Gastrocnemius medialis (tissue), 4 donors: ENCODE results near the gene IQGAP2.

Source experiments
- POLR2A ChIP-seq, 2 donors: fragments of 450-650 bp; IDR thresholded peaks; one replicate each; pipeline ENCODE4 v1.6.1; 2017; ENCODE audit warnings: antibody characterized with exemption in 2 of 2, mild to moderate bottlenecking in 2 of 2, moderate library complexity in 2 of 2
- TF ChIP-seq, protein P1 (sequence below), 5 experiments: fragments of 450-650 bp in 3 of 5; fragments of 200-600 bp in 2 of 5; sonication (generic) in 2 of 5; IDR thresholded peaks in 4 of 5; conservative IDR thresholded peaks in 1 of 5; 1 replicate in 4 of 5; 2 replicates in 1 of 5; pipeline ENCODE4 v1.5.1; 2016 to 2019; ENCODE audit warnings: antibody characterized with exemption in 5 of 5, mild to moderate bottlenecking in 3 of 5, moderate library complexity in 3 of 5

- no peak for TF ChIP-seq POLR2A (IDR thresholded peaks at IDR 0.05)
- TF ChIP-seq, protein P1, sequence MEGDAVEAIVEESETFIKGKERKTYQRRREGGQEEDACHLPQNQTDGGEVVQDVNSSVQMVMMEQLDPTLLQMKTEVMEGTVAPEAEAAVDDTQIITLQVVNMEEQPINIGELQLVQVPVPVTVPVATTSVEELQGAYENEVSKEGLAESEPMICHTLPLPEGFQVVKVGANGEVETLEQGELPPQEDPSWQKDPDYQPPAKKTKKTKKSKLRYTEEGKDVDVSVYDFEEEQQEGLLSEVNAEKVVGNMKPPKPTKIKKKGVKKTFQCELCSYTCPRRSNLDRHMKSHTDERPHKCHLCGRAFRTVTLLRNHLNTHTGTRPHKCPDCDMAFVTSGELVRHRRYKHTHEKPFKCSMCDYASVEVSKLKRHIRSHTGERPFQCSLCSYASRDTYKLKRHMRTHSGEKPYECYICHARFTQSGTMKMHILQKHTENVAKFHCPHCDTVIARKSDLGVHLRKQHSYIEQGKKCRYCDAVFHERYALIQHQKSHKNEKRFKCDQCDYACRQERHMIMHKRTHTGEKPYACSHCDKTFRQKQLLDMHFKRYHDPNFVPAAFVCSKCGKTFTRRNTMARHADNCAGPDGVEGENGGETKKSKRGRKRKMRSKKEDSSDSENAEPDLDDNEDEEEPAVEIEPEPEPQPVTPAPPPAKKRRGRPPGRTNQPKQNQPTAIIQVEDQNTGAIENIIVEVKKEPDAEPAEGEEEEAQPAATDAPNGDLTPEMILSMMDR (IDR thresholded peaks at IDR 0.05 in 4 of 5, conservative IDR thresholded peaks at IDR 0.05 in 1 of 5), result no peak
These were observed 80.8 kb downstream of the IQGAP2 start for GRCh38 chr5:76483881-76484280.
